ENCODE data around the gene IKZF1. TPM values are rescaled to one million over a fixed set of nuclear protein-coding genes. Genes with fewer than 3 reads are reported as not detected.
A peak's percentile ranks its signal among the peaks of the same experiment; 100 is the strongest.

The IKZF1 gene
- total and polyA plus RNA-seq, 9 of the 15 experiments (the other 6 are each of a cell fraction or from before 2014, with no cell fraction given), result 12.6 to 85.3 (median 44.7) TPM

GRCh38 chr7:50394315-50394714, 89.8 kb downstream of the IKZF1 start:
- intact Hi-C loops (cut with micrococcal nuclease) (no loop called here), in situ Hi-C loops (cut with MboI) (no loop called here)
- H3K9me3 ChIP-seq (replicated peaks; ENCODE audit: control insufficient read depth, insufficient read depth, low read depth, low read length), result no peaks in the 10 kb centered on the region
- POLR2A ChIA-PET, result interaction anchor here (0.9 kb wide), 1 partner anchor 37 kb away, joined by 3 read pairs; no protein-coding TSS in a partner anchor
- no peaks in the 10 kb centered on the region for H4K20me1 ChIP-seq (replicated peaks; ENCODE audit: control insufficient read depth, insufficient read depth, low read length)
- DNase-seq (ENCODE audit: extremely low read depth in 1 of 4, low spot score in 3 of 4), result no peak
- TF ChIP-seq KDM1A (IDR thresholded peaks at IDR 0.05) (peak in 1 of 2 experiments; percentile 27; a peak in 1 of 4 replicates), RUNX1 (IDR thresholded peaks at IDR 0.05; ENCODE audit: low read depth) (no peak), NONO (IDR thresholded peaks at IDR 0.05; ENCODE audit: low read depth in 2 of 2, low read length in 1 of 2) (no peak), REST (IDR thresholded peaks at IDR 0.05; ENCODE audit: borderline replicate concordance) (no peak), REST (CRISPR knock-in tag; IDR thresholded peaks at IDR 0.05; ENCODE audit: low read depth) (no peak), SIN3A (IDR thresholded peaks at IDR 0.05; ENCODE audit: borderline replicate concordance in 2 of 2, control insufficient read depth in 1 of 2, low read depth in 2 of 2, low read length in 2 of 2) (no peak), MYNN (IDR thresholded peaks at IDR 0.05) (no peak), MYNN (CRISPR knock-in tag; IDR thresholded peaks at IDR 0.05) (no peak), PML (IDR thresholded peaks at IDR 0.05; ENCODE audit: low read length) (no peak), WHSC1 (IDR thresholded peaks at IDR 0.05; ENCODE audit: low read length) (no peak), RBM25 (IDR thresholded peaks at IDR 0.05; ENCODE audit: low read depth, low read length, severe bottlenecking) (peak; percentile 58), TGIF2 (CRISPR knock-in tag; IDR thresholded peaks at IDR 0.05) (no peak)
- no TSS peak for BruUV-seq (replicated peaks)
- no peak overlapping the region for H2AFZ ChIP-seq (ENCODE audit: low read depth, low read length)
- H3K27ac ChIP-seq (ENCODE audit: extremely low read depth, low read depth, low read length), result no peak overlapping the region
- H3K27me3 ChIP-seq (ENCODE audit: control insufficient read depth in 2 of 2, insufficient read depth in 2 of 2, low read length in 2 of 2), result no peaks in the 10 kb centered on the region
- H3K79me2 ChIP-seq (ENCODE audit: control insufficient read depth, insufficient read depth, low read length), result no peaks in the 10 kb centered on the region
- no peaks in the 10 kb centered on the region for H3K9me1 ChIP-seq (ENCODE audit: control insufficient read depth, insufficient read depth, low read length)
- no peak overlapping the region for H3K4me3 ChIP-seq
- H3K4me1 ChIP-seq (replicated peaks in 1 of 2; ENCODE audit: control insufficient read depth in 2 of 2, insufficient read depth in 2 of 2, low read length in 2 of 2), result peaks cover 12 to 14% of the 10 kb centered on the region in 2 experiments; a peak in 3 of 5 replicates
- H3K4me2 ChIP-seq (ENCODE audit: insufficient read depth, low read length), result no peak overlapping the region
- WGBS (ENCODE audit: insufficient coverage, low coverage, missing lambda C conversion rate), result 100% methylated on average over 1 of the region's 1 CpG
- FAIRE-seq, result no peak
- H3K9ac ChIP-seq (ENCODE audit: insufficient read depth in 1 of 2, low read depth in 2 of 2, low read length in 2 of 2), result no peak overlapping the region
- ATAC-seq, result no peak
- H3K36me3 ChIP-seq (ENCODE audit: control insufficient read depth, insufficient read depth, low read length), result peaks cover 81% of the 10 kb centered on the region
- CTCF ChIA-PET (ENCODE audit: low intra/inter-chr PET ratio), result no interaction called here
